Posterior cingulate gyrus (tissue), 11 donors: Measurements from ENCODE around the gene IL36A.
A peak's percentile ranks its signal among the peaks of the same experiment; 100 is the strongest.

Source experiments
- DNase-seq, 10 donors: peaks; one replicate each; pipeline versions ENCODE4 v3.0.0 to v3.0.0-alpha.2; 2020 to 2021; ENCODE audit warnings: mixed read lengths in 3 of 10
- intact Hi-C: fragments of 100-400 bp; cut with DNase I; formaldehyde crosslinking; loops from one replicate; pipeline ENCODE4 v1.15.1; 2023

Gene IL36A, protein sequence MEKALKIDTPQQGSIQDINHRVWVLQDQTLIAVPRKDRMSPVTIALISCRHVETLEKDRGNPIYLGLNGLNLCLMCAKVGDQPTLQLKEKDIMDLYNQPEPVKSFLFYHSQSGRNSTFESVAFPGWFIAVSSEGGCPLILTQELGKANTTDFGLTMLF

GRCh38 chr2:113005030-113005509 lies at the start of gene IL36A:
IL36A (plus strand) TSS chr2:113005459; CDS start chr2:113005872, 413 bp downstream.
- no peak for DNase-seq
- intact Hi-C loops, result no loop called here

DNA sequence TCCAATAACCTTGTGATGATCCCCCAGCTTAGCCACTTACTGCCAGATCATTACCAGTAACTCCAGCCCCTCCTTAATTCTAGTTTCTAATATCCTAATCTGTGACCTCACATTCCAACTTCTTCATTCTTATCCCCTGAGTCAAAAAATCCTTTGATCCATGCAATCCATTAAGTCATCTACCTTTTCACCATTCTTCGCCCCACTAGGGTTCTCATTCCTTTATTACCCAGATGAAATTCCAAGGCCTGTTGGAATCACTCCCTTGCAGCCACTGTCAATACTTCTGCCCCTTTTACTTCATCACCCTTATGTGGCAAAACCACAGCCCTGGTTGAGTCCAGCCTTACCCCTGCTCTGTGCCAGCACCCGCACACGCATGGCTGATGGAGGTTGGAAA lies 47.7 kb upstream of the IL36A start:
- intact Hi-C loops, result loop anchor here (5.0 kb wide), 1 partner anchor 205 kb away; no protein-coding TSS in a partner anchor
- DNase-seq, result no peak

- peak in 2 of 10 donors; percentile 11 to 16 for DNase-seq
- intact Hi-C loops, result loop anchor here (5.0 kb wide), 1 partner anchor 206 kb away; no protein-coding TSS in a partner anchor
Measured at GRCh38 chr2:112958428-112959108, 46.7 kb upstream of the IL36A start.

DNA sequence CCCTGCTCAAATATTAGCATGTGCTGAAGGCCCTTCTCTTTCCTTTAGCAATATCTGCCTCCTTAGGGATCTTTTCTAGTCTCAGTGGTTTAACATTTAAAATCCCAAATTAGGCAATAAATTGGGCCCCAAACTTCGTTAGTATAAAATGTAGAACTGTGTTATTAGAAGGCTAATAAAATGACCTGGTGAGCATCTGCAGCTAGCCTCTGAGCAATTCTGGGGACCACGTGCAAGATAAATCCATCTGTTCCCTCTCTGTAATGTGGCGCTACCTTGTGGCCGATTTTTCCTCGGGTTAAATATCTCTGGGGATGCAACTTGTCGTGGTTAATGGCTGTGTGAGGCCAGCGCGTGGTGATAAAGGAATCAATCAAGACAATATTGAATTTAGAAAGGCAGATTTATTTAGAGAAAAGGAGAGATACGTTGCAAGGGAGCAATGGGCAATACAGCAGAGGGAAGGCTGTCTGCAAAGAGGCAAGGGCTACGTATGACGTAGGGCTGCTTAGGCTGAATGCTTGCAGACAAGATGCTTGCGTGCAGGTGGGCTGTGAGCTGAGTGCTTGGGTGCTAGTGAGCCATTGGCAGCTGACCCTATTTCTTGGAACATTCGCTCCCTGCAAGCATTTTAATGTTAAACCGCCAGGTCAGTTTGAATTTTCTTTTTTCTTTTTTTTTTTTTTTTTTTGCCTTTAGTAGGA lies 46.0 kb upstream of the IL36A start:
- intact Hi-C loops, result loop anchor here (5.0 kb wide), 1 partner anchor 207 kb away; no protein-coding TSS in a partner anchor
- no peak for DNase-seq

DNA sequence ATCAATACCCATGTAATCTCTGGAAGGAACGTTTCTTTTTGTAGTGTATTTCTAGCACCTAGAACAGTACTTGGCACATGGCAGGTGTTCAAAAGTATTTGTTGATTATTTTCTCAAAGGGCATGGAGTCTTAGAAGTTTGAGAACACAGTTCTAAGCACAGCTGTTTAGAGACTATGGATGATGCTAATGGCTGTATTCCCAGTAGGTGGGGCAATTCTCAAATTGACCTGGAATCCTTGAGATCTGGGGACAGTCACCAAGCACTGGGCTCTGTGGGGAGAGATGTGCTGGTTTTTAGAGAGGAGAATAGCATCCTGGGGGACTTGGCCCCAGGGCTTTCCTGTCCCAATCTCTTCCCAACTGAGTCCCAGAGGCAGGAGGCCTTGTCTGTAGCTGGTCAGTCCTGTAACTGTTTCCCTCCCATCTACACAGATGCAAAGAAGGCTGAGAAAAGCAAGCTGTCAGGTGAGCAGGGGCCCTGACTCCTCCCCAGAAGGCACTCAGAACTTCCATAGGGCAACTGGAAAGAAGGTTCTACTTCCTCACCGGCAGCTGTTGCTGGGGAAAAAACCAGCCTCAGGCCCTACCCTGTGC lies 44.9 kb upstream of the IL36A start:
- intact Hi-C loops, result no loop called here

GRCh38 chr2:112962308-112963175 lies 42.7 kb upstream of the IL36A start:
- DNase-seq, result no peak
- intact Hi-C loops, result no loop called here

More for the DNA sequence above, 44.9 kb upstream of the IL36A start:
- no peak for DNase-seq

DNA sequence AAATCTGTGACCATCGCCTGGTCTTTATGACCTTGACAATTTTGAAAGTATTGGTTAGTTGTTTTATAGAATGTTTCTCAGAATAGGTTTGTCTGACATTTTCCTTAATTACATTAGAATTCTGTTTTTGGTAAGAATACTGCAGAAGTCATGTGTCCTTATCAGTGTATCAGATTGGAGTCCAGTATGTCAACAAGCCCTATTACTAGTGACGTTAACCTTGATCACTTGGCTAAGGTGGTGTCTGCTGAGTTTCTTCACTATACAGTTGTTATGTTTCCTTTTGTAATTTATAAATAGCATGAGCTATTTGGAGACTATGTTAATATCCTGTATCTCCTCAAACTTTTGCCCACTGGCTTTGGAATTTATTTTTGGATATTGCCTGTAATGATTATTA lies 38.2 kb upstream of the IL36A start:
- DNase-seq, result no peak
- intact Hi-C loops, result no loop called here

DNA sequence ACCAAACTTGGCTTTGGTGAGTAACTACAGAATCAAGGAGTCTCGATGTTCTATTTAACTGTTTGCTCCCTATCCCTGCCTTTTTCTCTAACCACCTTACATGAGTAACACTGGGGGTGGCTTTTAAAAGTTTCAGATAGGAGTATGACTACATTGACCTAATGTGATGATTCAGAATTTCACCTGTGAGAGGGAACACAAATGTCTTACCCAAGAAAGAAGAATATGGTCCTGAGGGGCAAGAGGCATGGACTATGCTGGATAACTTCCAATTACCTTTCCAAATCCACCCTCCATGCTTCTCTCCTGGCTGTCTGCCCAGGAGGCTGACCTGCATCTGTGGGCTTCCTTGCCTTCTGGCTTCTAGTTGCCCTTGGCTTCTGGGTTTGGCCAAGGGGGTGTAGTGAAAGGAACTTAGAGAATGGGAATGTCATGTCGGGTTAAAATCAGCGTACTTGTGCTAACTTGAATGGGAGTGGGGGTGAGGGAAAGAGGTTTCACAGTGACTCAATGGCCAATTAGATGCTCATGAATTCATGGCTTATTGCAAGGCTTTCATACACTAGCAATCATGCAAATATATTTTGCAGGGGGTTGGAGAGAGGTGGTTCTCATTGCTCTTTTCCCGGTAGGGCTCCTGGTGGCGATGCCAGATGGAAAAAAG lies 32.7 kb upstream of the IL36A start:
- no peak for DNase-seq
- intact Hi-C loops, result no loop called here

- DNase-seq, result no peak
- intact Hi-C loops, result no loop called here
Measured at GRCh38 chr2:112973156-112973555, 32.1 kb upstream of the IL36A start.

DNA sequence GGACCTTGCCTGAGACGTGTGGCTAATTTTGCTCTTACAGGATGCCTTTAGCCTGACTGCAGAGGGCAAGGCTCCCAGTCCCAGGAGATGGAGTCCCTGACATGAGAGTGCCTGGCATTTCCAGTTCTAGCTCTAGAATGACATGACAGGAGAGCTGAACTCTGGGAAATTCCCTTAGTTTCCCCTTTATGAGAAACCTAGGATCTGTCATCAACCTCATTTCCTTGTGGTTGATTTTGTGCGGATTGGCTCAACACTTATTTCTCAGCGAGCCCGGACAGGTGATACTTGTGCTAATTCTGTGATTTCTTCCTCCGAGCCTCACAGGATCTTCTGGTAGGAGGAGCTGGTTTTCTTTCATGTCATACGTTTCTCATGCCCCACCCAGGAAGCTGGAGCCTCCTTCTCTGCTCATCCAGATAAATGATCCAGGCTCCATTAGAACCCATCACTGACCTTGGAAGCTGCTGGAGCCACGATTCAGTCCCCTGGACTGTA lies 27.7 kb upstream of the IL36A start, which contains the start of gene IL36G:
Gene IL36G (plus strand): TSS at position 448 of the 498 bp plus-strand sequence. CDS start 633 bp downstream, outside the sequence.
- intact Hi-C loops, result no loop called here

DNA sequence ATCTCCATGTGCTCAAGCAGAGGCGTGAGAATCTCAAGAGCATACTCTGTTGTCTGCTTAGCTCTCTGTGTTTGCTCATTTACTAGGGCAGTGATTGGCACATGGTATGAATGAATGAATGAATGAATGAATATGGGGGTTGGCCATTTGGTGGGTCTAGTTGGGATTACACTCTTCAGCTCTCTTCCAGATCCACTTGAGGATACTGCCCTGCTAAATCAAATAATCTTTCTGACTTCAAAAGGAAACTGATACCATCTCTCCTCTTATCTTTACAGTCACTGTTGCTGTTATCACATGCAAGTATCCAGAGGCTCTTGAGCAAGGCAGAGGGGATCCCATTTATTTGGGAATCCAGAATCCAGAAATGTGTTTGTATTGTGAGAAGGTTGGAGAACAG lies 25.5 kb upstream of the IL36A start:
- intact Hi-C loops, result no loop called here
- DNase-seq, result no peak

More for the DNA sequence above, 27.7 kb upstream of the IL36A start, which contains the start of gene IL36G:
- no peak for DNase-seq

DNA sequence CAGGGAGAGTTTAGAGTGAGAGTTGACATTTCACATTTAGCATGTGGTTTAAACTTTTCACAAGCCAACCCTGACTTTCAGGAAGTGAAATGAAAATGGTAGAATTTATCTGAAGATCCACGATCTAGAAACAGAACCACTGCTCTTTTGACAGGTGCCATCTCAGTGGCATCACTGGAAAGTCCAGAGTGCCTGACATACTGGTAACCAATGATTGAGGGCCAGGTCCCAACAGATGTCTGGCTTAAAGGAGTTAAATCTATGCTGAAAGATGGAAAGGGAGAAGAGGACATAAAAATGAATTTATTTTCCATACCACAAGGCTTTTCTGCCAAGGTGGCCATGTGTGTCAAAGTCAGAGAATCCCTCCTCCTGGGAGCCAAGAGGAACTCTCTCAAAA lies 24.7 kb upstream of the IL36A start:
- intact Hi-C loops, result no loop called here
- DNase-seq, result no peak

DNA sequence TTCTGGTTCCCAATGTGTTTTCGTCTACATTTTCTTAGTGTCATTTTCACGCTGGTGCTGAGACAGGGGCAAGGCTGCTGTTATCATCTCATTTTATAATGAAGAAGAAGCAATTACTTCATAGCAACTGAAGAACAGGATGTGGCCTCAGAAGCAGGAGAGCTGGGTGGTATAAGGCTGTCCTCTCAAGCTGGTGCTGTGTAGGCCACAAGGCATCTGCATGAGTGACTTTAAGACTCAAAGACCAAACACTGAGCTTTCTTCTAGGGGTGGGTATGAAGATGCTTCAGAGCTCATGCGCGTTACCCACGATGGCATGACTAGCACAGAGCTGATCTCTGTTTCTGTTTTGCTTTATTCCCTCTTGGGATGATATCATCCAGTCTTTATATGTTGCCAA lies 20.2 kb upstream of the IL36A start:
- intact Hi-C loops, result no loop called here
- no peak for DNase-seq

GRCh38 chr2:112989611-112990010 lies 15.6 kb upstream of the IL36A start:
- no peak for DNase-seq
- intact Hi-C loops, result no loop called here

GRCh38 chr2:112993831-112994230 lies 11.4 kb upstream of the IL36A start:
- intact Hi-C loops, result no loop called here
- DNase-seq, result no peak

GRCh38 chr2:112994648-112995047 lies 10.6 kb upstream of the IL36A start:
- intact Hi-C loops, result no loop called here

DNA sequence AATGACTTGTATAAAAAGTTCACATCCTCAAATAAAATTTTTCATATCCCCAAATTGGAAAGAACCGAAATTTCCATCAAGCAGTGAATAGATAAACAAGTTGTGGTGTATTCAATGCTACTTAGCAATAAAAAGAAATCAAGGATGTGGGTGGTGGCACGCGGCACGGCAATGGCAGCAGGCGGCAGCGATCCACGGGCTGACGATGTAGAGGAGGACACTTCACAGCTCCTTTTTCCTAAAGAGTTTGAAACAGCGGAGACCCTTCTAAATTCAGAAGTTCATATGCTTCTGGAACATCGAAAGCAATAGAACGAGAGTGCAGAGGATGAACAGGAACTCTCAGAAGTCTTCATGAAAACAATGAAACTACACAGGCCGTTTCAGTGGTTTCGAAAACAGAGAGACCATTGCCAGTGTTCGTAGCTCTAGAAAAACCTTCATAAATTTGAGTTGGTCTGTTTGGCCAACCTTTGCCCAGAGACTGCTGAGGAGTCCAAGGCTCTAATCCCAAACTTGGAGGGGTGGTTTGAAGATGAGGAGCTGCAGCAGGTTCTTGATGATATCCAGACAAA lies 9.8 kb upstream of the IL36A start:
- intact Hi-C loops, result no loop called here
- no peak for DNase-seq

More at GRCh38 chr2:112994648-112995047, 10.6 kb upstream of the IL36A start:
- DNase-seq, result no peak

DNA sequence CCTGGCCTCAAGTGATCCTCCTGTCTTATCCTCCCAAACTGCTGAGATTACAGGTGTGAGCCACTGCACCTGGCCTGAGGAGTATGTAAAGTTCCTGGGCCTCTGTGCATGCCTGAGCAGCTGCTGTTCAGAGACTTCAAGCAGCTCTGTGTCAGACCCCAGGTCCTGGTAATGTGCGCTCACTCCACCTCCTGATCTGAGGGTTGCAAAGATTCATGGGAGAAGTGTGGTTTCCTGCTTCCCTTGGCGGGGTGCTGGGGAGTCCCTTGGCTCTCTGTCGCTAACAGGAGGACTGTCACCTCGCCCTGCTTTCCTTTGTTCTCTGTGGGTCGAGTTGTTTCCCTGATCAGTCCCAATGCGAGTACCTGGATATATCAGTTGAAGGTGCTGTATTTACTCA lies 8.6 kb upstream of the IL36A start:
- DNase-seq, result no peak
- intact Hi-C loops, result no loop called here

DNA sequence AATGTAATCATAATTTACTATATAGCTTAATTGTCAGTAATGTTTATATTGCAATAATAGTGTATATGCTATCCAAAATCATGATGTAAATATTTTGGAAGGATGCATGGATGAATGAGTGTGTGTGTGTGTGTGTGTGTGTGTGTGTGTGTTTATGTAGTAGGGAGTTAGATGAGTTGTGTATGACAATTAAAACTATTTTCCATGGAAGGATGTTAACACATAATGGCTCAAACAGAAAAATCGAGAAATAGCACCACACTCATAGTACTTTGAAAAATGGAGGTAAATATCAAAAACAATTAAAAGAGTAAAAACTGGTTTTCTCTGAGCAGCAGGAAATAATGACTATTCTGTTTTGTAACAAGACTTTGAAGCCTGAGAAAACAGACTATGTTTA lies 8.1 kb upstream of the IL36A start:
- no peak for DNase-seq
- intact Hi-C loops, result no loop called here
